Measurements from ENCODE around the gene TEDC2.
"Not testable (repeated sequence)": the region's sequence is repeated elsewhere in the genome, so short reads cannot be mapped to it uniquely, and the experiment has no call there.

Gene TEDC2

DNA sequence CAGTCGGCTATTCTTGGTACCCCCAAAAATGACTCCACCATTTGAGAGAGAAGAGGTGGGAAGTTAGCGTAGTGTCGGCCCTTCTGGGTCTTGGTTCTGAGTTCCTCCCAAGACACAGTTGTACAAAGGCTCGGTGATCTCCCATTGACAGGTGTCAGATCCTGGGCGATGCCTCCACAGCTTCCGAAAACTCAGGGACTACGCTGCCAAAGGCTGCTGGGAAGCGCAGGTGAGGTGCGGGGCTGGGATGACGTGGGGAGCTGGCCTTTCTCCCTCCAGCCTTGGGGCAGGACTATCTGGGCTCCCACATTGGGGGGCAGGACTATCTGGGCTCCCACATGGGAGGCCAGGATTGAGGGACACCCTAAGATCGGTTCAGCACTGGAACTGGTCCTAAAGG is 20.3 kb upstream of the TEDC2 start:
- no peaks in the 10 kb centered on the region for H3K27me3 ChIP-seq (ENCODE audit: low read depth, low read length)
- H3K4me1 ChIP-seq (ENCODE audit: control insufficient read depth in 1 of 2, insufficient read depth in 2 of 2, low read length in 2 of 2) = no peaks in the 10 kb centered on the region
- H3K36me3 ChIP-seq (ENCODE audit: control insufficient read depth in 1 of 2, insufficient read depth in 2 of 2, low read length in 2 of 2) = peaks cover 0 to 8% of the 10 kb centered on the region in 2 donors
- no peak overlapping the region for H3K4me3 ChIP-seq (ENCODE audit: low read depth in 1 of 2, low read length in 2 of 2)
- no peak overlapping the region for H3K27ac ChIP-seq (ENCODE audit: low read length)
- no peaks in the 10 kb centered on the region for H3K9me3 ChIP-seq (ENCODE audit: control insufficient read depth in 1 of 2, low read length in 2 of 2)

DNA sequence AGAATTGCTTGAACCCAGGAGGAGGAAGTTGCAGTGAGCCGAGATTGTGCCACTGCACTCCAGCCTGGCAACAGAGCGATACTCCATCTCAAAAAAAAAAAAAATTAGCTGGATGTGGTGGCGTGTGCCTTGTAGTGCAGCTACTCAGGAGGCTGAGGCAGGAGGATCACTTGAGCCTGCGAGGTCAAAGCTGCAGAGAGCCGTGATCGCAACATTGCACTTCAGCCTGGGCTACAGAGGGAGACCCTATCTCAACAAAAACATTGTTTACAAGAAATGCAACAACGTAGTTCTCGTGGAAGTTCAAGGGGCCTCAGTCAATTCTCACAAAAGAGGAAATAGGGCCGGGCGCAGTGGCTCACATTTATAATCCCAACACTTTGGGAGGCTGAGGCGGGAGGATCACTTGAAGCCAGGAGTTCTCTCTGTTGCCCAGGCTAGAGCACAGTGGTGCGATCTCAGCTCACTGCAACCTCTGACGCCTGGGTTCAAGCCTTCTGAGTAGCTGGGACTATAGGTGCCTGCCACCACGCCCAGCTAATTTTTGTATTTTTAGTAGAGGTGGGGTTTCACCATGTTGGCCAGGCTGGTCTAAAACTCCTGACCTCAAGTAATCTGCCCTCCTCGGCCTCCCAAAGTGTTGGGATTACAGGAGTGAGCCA is 18.6 kb upstream of the TEDC2 start:
- H3K9me3 ChIP-seq (ENCODE audit: control insufficient read depth in 1 of 2, low read length in 2 of 2); H3K27me3 ChIP-seq (ENCODE audit: low read depth, low read length); H3K4me1 ChIP-seq (ENCODE audit: control insufficient read depth in 1 of 2, insufficient read depth in 2 of 2, low read length in 2 of 2); H3K27ac ChIP-seq (ENCODE audit: low read length); H3K4me3 ChIP-seq (ENCODE audit: low read depth in 1 of 2, low read length in 2 of 2): not testable (repeated sequence)
- peaks cover 3 to 13% of the 10 kb centered on the region in 2 donors for H3K36me3 ChIP-seq (ENCODE audit: control insufficient read depth in 1 of 2, insufficient read depth in 2 of 2, low read length in 2 of 2)

DNA sequence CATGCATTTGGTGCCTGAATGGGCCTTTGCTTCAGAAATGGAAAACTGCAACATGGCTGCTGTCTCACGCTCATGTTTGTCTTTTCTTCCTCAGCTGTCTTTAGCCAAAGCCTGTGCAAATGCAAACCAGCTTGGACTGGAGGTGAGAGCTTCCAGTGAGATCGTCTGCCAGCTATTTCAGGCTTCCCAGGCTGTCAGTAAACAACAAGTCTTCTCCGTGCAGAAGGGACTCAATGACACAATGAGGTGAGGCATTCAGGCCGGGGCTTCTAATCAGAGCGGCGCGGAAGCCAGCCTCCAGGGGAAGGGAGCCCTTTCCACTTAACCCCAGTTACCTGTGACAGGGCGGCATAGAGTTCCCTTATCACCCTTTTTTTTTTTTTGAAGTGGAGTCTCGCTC is 16.4 kb upstream of the TEDC2 start:
- Histone ChIP-seq H3K27me3 (ENCODE audit: low read depth, low read length) (no peaks in the 10 kb centered on the region), H3K36me3 (ENCODE audit: control insufficient read depth in 1 of 2, insufficient read depth in 2 of 2, low read length in 2 of 2) (peaks cover 3 to 14% of the 10 kb centered on the region in 2 donors), H3K27ac (ENCODE audit: low read length) (no peak overlapping the region), H3K9me3 (ENCODE audit: control insufficient read depth in 1 of 2, low read length in 2 of 2) (no peaks in the 10 kb centered on the region), H3K4me1 (ENCODE audit: control insufficient read depth in 1 of 2, insufficient read depth in 2 of 2, low read length in 2 of 2) (no peaks in the 10 kb centered on the region), H3K4me3 (ENCODE audit: low read depth in 1 of 2, low read length in 2 of 2) (no peak overlapping the region)

DNA sequence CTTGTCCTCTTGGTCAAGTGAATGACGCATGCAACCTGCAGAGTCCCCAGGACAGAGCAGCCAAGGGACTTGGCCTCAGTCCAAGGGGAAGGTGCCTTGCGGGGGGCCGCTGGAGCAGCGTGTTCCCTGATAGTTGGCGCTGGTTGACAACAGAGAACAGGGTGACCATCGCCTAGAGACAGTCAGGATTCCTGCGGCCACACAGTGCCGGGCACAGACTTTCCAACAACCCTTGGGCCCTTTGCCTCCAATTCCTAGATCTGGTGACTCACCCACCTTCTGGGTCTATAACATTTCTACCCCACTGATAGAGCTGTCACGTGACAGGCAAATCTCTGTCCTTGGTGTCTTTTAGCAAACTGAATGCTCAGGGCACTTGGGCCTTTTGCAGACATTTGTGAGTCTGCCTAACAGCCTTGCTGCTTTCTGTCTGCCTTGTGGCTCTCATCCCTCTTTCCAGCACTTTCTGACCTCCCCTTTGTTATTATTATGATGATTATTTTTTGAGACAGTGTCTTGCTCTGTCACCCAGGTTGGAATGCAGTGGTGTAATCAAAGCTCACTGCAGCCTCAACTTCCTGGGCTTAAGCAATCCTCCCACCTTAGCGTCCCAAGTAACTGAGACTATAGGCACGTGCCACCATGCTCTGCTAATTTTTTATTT is 11.9 kb upstream of the TEDC2 start:
- Histone ChIP-seq H3K9me3 (ENCODE audit: control insufficient read depth in 1 of 2, low read length in 2 of 2) (no peaks in the 10 kb centered on the region), H3K36me3 (ENCODE audit: control insufficient read depth in 1 of 2, insufficient read depth in 2 of 2, low read length in 2 of 2) (peaks cover 7 to 29% of the 10 kb centered on the region in 2 donors), H3K4me3 (ENCODE audit: low read depth in 1 of 2, low read length in 2 of 2) (no peak overlapping the region), H3K27me3 (ENCODE audit: low read depth, low read length) (no peaks in the 10 kb centered on the region), H3K4me1 (ENCODE audit: control insufficient read depth in 1 of 2, insufficient read depth in 2 of 2, low read length in 2 of 2) (no peaks in the 10 kb centered on the region), H3K27ac (ENCODE audit: low read length) (no peak overlapping the region)

DNA sequence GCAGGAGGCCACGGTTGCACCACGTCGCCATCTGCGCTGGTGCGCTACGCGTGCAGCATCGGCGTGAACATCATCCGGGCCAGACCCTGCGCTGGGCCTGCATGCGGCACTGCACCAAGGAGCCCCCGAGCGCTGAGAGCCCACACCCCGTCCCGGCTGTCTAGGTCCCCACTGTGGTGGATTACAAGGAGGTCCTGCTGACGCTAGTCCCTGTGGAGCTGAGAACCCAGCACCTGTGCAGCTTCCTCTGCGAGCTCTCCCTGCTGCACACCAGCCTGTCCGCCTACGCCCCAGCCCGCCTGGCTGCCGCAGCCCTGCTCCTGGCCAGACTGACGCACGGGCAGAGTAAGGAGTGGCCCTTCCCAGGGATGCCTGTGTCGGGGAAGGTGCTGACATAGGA is 10.8 kb upstream of the TEDC2 start:
- Histone ChIP-seq H3K9me3 (ENCODE audit: control insufficient read depth in 1 of 2, low read length in 2 of 2) (no peaks in the 10 kb centered on the region), H3K36me3 (ENCODE audit: control insufficient read depth in 1 of 2, insufficient read depth in 2 of 2, low read length in 2 of 2) (peaks cover 11 to 34% of the 10 kb centered on the region in 2 donors), H3K4me3 (ENCODE audit: low read depth in 1 of 2, low read length in 2 of 2) (no peak overlapping the region)

DNA sequence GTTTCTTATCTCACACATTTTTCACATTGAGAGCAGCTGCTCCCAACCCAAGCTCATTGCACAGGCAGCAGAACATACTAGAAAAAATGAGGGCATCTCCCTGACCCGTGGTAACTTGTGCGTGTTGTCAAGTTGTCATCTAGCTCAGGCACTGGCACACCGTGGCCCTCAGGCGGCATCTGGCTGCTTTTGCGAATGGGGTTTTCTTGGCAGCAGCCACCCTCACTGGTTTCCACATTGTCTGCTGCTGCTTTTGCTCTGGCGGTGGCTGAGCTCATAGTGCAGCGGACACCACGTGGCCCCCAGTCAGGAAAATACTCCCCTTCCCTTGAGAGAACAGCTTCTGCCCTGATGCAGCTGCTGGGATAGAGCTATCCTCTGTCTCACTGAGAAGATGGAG is 9.4 kb upstream of the TEDC2 start:
- Histone ChIP-seq H3K27ac (ENCODE audit: low read length) (no peak overlapping the region), H3K9me3 (ENCODE audit: control insufficient read depth in 1 of 2, low read length in 2 of 2) (no peaks in the 10 kb centered on the region), H3K4me1 (ENCODE audit: control insufficient read depth in 1 of 2, insufficient read depth in 2 of 2, low read length in 2 of 2) (no peaks in the 10 kb centered on the region), H3K36me3 (ENCODE audit: control insufficient read depth in 1 of 2, insufficient read depth in 2 of 2, low read length in 2 of 2) (peaks cover 8 to 26% of the 10 kb centered on the region in 2 donors), H3K4me3 (ENCODE audit: low read depth in 1 of 2, low read length in 2 of 2) (no peak overlapping the region), H3K27me3 (ENCODE audit: low read depth, low read length) (no peaks in the 10 kb centered on the region)

More for the DNA sequence above, 10.8 kb upstream of the TEDC2 start:
- H3K27me3 ChIP-seq (ENCODE audit: low read depth, low read length) = no peaks in the 10 kb centered on the region
- no peaks in the 10 kb centered on the region for H3K4me1 ChIP-seq (ENCODE audit: control insufficient read depth in 1 of 2, insufficient read depth in 2 of 2, low read length in 2 of 2)
- H3K27ac ChIP-seq (ENCODE audit: low read length) = no peak overlapping the region

DNA sequence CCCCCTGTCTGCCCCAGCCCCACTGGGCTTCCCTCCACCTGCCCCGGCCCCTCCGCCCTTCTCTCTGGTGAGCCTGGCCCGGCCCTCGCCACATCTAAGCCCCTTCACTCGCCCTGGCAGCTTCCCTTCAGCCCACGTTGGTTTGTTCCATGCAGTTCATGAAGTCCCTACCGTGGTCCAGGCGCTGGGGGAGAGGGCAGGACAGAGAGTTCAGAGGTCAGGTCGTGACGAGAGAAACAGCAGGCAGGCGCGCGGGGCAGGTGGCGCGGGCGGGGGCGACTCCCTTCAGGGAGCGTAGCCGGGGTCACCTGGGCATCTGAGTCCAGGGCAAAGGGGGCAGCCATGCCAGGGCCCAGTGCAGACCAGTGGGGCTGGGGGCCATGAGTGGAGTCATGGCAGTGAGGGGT is 8.9 kb upstream of the TEDC2 start:
- Histone ChIP-seq H3K9me3 (ENCODE audit: control insufficient read depth in 1 of 2, low read length in 2 of 2) (no peaks in the 10 kb centered on the region), H3K27ac (ENCODE audit: low read length) (no peak overlapping the region), H3K4me3 (ENCODE audit: low read depth in 1 of 2, low read length in 2 of 2) (no peak overlapping the region), H3K27me3 (ENCODE audit: low read depth, low read length) (no peaks in the 10 kb centered on the region), H3K36me3 (ENCODE audit: control insufficient read depth in 1 of 2, insufficient read depth in 2 of 2, low read length in 2 of 2) (peaks cover 8 to 24% of the 10 kb centered on the region in 2 donors), H3K4me1 (ENCODE audit: control insufficient read depth in 1 of 2, insufficient read depth in 2 of 2, low read length in 2 of 2) (no peaks in the 10 kb centered on the region)

DNA sequence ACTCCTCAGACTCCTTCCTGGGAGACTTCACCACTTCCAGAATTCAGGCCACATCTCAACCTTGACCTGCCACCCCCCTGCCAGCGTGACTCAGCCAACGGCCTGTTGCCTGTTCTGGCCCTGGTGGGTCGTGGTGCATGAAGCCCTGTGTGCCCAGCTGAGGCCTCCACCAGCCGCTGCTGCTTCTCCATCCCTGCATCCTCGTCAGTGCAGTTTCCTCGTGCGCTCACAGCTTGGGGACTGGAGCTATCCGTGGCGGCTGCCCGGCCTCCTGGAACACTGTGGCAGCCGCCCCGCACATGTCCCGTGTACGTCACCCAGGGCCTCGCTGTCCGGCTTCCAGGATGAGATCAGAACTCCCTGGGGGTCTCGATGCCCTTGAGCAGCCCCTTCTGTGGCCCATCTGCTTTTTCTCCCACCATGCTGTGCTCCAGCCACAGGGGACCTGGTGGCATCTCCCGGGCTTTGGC is 8.0 kb upstream of the TEDC2 start:
- H3K27ac ChIP-seq (ENCODE audit: low read length) = no peak overlapping the region
- H3K4me1 ChIP-seq (ENCODE audit: control insufficient read depth in 1 of 2, insufficient read depth in 2 of 2, low read length in 2 of 2) = no peaks in the 10 kb centered on the region
- no peak overlapping the region for H3K4me3 ChIP-seq (ENCODE audit: low read depth in 1 of 2, low read length in 2 of 2)
- H3K36me3 ChIP-seq (ENCODE audit: control insufficient read depth in 1 of 2, insufficient read depth in 2 of 2, low read length in 2 of 2) = peaks cover 8 to 19% of the 10 kb centered on the region in 2 donors
- H3K27me3 ChIP-seq (ENCODE audit: low read depth, low read length) = no peaks in the 10 kb centered on the region
- no peaks in the 10 kb centered on the region for H3K9me3 ChIP-seq (ENCODE audit: control insufficient read depth in 1 of 2, low read length in 2 of 2)

DNA sequence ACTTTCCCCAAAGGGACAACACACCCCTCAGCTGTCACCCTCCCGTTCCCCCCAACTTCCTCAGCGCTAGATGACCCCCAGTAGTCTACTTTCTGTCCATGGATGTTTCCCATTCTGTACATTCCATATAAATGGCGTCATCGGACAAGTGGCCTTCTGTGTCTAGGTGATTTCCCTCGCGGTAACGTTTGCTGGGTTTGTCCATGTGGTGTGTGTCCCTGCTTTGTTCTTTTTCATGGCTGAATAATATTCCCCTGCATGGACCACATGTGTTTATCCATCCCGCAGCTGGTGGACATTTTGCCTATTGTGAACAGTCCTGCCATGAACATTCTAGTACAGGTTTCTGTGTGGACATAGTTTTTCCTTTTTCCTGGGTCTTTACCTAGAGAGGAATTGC is 7.3 kb upstream of the TEDC2 start:
- H3K4me3 ChIP-seq (ENCODE audit: low read depth in 1 of 2, low read length in 2 of 2) = no peak overlapping the region
- no peaks in the 10 kb centered on the region for H3K4me1 ChIP-seq (ENCODE audit: control insufficient read depth in 1 of 2, insufficient read depth in 2 of 2, low read length in 2 of 2)
- no peaks in the 10 kb centered on the region for H3K27me3 ChIP-seq (ENCODE audit: low read depth, low read length)
- peaks cover 8 to 19% of the 10 kb centered on the region in 2 donors for H3K36me3 ChIP-seq (ENCODE audit: control insufficient read depth in 1 of 2, insufficient read depth in 2 of 2, low read length in 2 of 2)
- no peak overlapping the region for H3K27ac ChIP-seq (ENCODE audit: low read length)
- H3K9me3 ChIP-seq (ENCODE audit: control insufficient read depth in 1 of 2, low read length in 2 of 2) = no peaks in the 10 kb centered on the region

DNA sequence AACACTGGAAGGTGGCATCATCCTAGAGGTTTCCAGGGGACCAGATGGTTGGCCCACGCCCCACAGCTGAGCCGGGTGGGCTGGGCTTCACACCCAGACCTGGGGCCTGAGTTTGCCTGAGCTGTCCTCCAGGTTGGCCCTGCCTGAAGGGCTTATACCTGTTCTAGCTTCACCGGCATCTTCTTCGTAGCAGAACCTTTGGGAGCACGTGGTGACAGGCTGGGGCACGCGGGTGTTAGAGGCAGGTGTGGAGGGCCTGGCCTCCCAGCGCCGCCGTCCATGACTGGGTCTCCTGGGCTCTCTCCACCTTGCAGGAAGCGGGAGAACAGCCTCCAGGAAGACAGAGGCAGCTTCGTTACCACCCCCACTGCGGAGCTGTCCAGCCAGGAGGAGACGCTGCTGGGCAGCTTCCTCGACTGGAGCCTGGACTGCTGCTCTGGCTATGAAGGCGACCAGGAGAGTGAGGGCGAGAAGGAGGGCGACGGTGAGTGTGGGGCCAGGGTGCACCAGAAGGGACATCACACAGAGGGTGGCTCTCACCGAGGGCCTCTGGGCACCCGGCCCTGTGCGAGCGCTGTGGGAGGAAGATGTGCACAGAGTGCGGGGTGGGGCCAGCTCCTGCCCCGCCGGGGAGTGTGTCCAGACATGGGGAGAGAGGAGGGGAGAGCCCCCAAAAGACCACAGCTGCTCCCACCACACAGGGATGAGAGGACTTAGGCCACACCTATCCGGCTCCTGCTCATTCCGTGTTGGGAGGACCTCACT is 4.6 kb upstream of the TEDC2 start:
- Histone ChIP-seq H3K36me3 (ENCODE audit: control insufficient read depth in 1 of 2, insufficient read depth in 2 of 2, low read length in 2 of 2) (peaks cover 4 to 12% of the 10 kb centered on the region in 2 donors), H3K4me1 (ENCODE audit: control insufficient read depth in 1 of 2, insufficient read depth in 2 of 2, low read length in 2 of 2) (peaks cover 0 to 12% of the 10 kb centered on the region in 2 donors), H3K27me3 (ENCODE audit: low read depth, low read length) (no peaks in the 10 kb centered on the region), H3K27ac (ENCODE audit: low read length) (no peak overlapping the region), H3K4me3 (ENCODE audit: low read depth in 1 of 2, low read length in 2 of 2) (no peak overlapping the region), H3K9me3 (ENCODE audit: control insufficient read depth in 1 of 2, low read length in 2 of 2) (no peaks in the 10 kb centered on the region)

DNA sequence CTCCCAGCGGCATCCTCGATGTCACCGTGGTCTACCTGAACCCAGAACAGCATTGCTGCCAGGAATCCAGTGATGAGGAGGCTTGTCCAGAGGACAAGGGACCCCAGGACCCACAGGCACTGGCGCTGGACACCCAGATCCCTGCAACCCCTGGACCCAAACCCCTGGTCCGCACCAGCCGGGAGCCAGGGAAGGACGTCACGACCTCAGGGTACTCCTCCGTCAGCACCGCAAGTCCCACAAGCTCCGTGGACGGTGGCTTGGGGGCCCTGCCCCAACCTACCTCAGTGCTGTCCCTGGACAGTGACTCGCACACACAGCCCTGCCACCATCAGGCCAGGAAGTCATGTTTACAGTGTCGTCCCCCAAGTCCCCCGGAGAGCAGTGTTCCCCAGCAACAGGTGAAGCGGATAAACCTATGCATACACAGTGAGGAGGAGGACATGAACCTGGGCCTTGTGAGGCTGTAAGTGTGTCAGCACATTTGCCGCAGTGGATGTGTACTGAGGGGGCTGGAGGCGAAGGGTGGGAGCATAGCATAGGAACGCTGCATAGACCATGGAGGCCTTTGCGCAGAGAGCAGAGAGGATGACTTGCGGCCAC is 3.3 kb upstream of the TEDC2 start:
- Histone ChIP-seq H3K27ac (ENCODE audit: low read length) (no peak overlapping the region), H3K36me3 (ENCODE audit: control insufficient read depth in 1 of 2, insufficient read depth in 2 of 2, low read length in 2 of 2) (peaks cover 4 to 5% of the 10 kb centered on the region in 2 donors), H3K4me3 (ENCODE audit: low read depth in 1 of 2, low read length in 2 of 2) (no peak overlapping the region), H3K4me1 (ENCODE audit: control insufficient read depth in 1 of 2, insufficient read depth in 2 of 2, low read length in 2 of 2) (peaks cover 0 to 15% of the 10 kb centered on the region in 2 donors), H3K9me3 (ENCODE audit: control insufficient read depth in 1 of 2, low read length in 2 of 2) (no peaks in the 10 kb centered on the region), H3K27me3 (ENCODE audit: low read depth, low read length) (no peaks in the 10 kb centered on the region)

Measured in muscle layer of duodenum (tissue), 2 donors.